Fibroblast of skin of back (primary cell): ENCODE results near the gene MED12L. TPM values are rescaled to one million over a fixed set of nuclear protein-coding genes. Genes with fewer than 3 reads are reported as not detected.
"Not testable (repeated sequence)": the region's sequence is repeated elsewhere in the genome, so short reads cannot be mapped to it uniquely, and the experiment has no call there.

ENCODE experiments used
- DNase-seq: peaks from one replicate; pipeline ENCODE4 v3.0.0-alpha.2; 2013
- polyA plus RNA-seq, 2 experiments: library from polyadenylated mRNA; unstranded; fragments of 120-200 nt; gene quantifications; one replicate each; pipeline ENCODE4 v1.2.1, GENCODE V29; 2013; ENCODE audit not compliant: insufficient read length in 2 of 2

Gene MED12L
- 0.31 TPM for polyA plus RNA-seq (2013, experiment 1 of 2; ENCODE audit: insufficient read length)
- polyA plus RNA-seq (2013, experiment 2 of 2; ENCODE audit: insufficient read length): 0.31 TPM

GRCh38 chr3:151085227-151085888, at the start of gene MED12L:
Gene MED12L (plus strand): TSS chr3:151085664. CDS start chr3:151086927, 1,263 bp downstream.
- DNase-seq: peak; percentile 79

GRCh38 chr3:151037746-151038477, 47.6 kb upstream of the MED12L start:
- DNase-seq: peak; percentile 98

GRCh38 chr3:151044706-151045105, 40.8 kb upstream of the MED12L start:
- DNase-seq: peak; percentile 81

GRCh38 chr3:151047636-151048035, 37.8 kb upstream of the MED12L start:
- peak; percentile 14 for DNase-seq

- DNase-seq: no peak
Measured at GRCh38 chr3:151051533-151051932, 33.9 kb upstream of the MED12L start.

- DNase-seq: no peak
Measured at GRCh38 chr3:151052346-151052745, 33.1 kb upstream of the MED12L start.

- peak; percentile 12 for DNase-seq
Measured at GRCh38 chr3:151052756-151053155, 32.7 kb upstream of the MED12L start.

GRCh38 chr3:151058740-151059139, 26.7 kb upstream of the MED12L start:
- no peak for DNase-seq

GRCh38 chr3:151062611-151063010, 22.9 kb upstream of the MED12L start:
- no peak for DNase-seq

GRCh38 chr3:151067158-151067557, 18.3 kb upstream of the MED12L start:
- no peak for DNase-seq

- not testable (repeated sequence) for DNase-seq
Measured at GRCh38 chr3:151072842-151073241, 12.6 kb upstream of the MED12L start.

- no peak for DNase-seq
Measured at GRCh38 chr3:151074256-151074655, 11.2 kb upstream of the MED12L start.

GRCh38 chr3:151075869-151076562, 9.4 kb upstream of the MED12L start:
- no peak for DNase-seq

GRCh38 chr3:151076626-151077025, 8.8 kb upstream of the MED12L start:
- no peak for DNase-seq

GRCh38 chr3:151081082-151081481, 4.4 kb upstream of the MED12L start:
- not testable (repeated sequence) for DNase-seq

- no peak for DNase-seq
Measured at GRCh38 chr3:151082880-151083838, 2.3 kb upstream of the MED12L start.

GRCh38 chr3:151084893-151085226, 604 bp upstream of the MED12L start:
- no peak for DNase-seq

- DNase-seq: peak; percentile 9
Measured at GRCh38 chr3:151085889-151086483, 522 bp downstream of the MED12L start.

GRCh38 chr3:151086484-151087456, 1.3 kb downstream of the MED12L start:
- peak; percentile 91 for DNase-seq

GRCh38 chr3:151087648-151088047, 2.2 kb downstream of the MED12L start:
- DNase-seq: no peak
